PC-3 (cell line): Measurements from ENCODE around the gene ZMYND15. TPM values are rescaled to one million over a fixed set of nuclear protein-coding genes. Genes with fewer than 3 reads are reported as not detected.

Source experiments
- ATAC-seq: fragments of 200-7000 bp; cut with Tn5 transposase; 2 replicates; pipeline ENCODE4 v1.9.1; 2020; ENCODE audit warnings: mild to moderate bottlenecking, moderate library complexity
- BruUV-seq: library from RNA; stranded (reverse); fragments of 400-500 nt; replicated peaks from 2 replicates; lab custom pipeline; 2021; lab: Mats Ljungman, UMichigan
- CTCF ChIA-PET: fragments of 300-600 bp; sonication (Branson Sonifier 250); formaldehyde crosslinking; loops from one replicate; lab custom pipeline; 2022; ENCODE audit warnings: antibody characterized with exemption; lab: Charles Lee
- POLR2A ChIA-PET: fragments of 300-600 bp; sonication (Branson Sonifier 250); formaldehyde crosslinking; loops from one replicate; lab custom pipeline; 2022; ENCODE audit warnings: antibody characterized with exemption; ENCODE audit not compliant: unreplicated experiment; lab: Charles Lee
- DNase-seq: peaks from one replicate; pipeline ENCODE4 v3.0.0-alpha.2; 2015
- H2AFZ ChIP-seq: fragments of 300-600 bp; sonication (generic); 2 replicates; pipeline ENCODE4 v1.6.0; 2016; ENCODE audit warnings: antibody characterized with exemption, low read length
- H3F3A ChIP-seq: fragments of 300-600 bp; sonication (generic); one replicate; pipeline ENCODE4 v1.6.0; 2017; ENCODE audit warnings: antibody characterized with exemption, low read length, control low read depth, mild to moderate bottlenecking; ENCODE audit not compliant: unreplicated experiment
- H3K27ac ChIP-seq: fragments of 300-600 bp; sonication (generic); 2 replicates; pipeline ENCODE4 v1.5.1; 2016; ENCODE audit warnings: mild to moderate bottlenecking, low read length
- H3K27me3 ChIP-seq: fragments of 300-600 bp; sonication (generic); 2 replicates; pipeline ENCODE4 v1.6.1; 2016; ENCODE audit warnings: low read length, mixed read lengths
- H3K36me3 ChIP-seq: fragments of 300-600 bp; sonication (generic); 2 replicates; pipeline ENCODE4 v1.6.1; 2016; ENCODE audit warnings: low read depth, mixed run types, low read length, mixed read lengths
- H3K4me1 ChIP-seq: fragments of 300-600 bp; sonication (generic); 2 replicates; pipeline ENCODE4 v1.5.1; 2016; ENCODE audit warnings: low read length; ENCODE audit not compliant: insufficient read depth
- H3K4me2 ChIP-seq: fragments of 300-600 bp; sonication (generic); 2 replicates; pipeline ENCODE4 v1.6.0; 2016; ENCODE audit warnings: low read length
- H3K4me3 ChIP-seq: fragments of 300-600 bp; sonication (generic); 2 replicates; pipeline ENCODE4 v1.5.1; 2016; ENCODE audit warnings: mild to moderate bottlenecking, low read length, mixed read lengths
- H3K79me2 ChIP-seq: fragments of 300-600 bp; sonication (generic); 2 replicates; pipeline ENCODE4 v1.6.1; 2017; ENCODE audit warnings: low read length, mixed read lengths
- H3K9ac ChIP-seq: fragments of 300-600 bp; sonication (generic); 2 replicates; pipeline ENCODE4 v1.6.0; 2016; ENCODE audit warnings: mild to moderate bottlenecking, low read length
- H3K9me2 ChIP-seq: fragments of 300-600 bp; sonication (generic); replicated peaks from 2 replicates; pipeline ENCODE4 v1.6.1; 2016; ENCODE audit warnings: mixed run types, low read length, mixed read lengths
- H3K9me3 ChIP-seq: fragments of 300-600 bp; sonication (generic); 2 replicates; pipeline ENCODE4 v1.6.1; 2016; ENCODE audit warnings: low read length, mixed read lengths
- H4K20me1 ChIP-seq: fragments of 300-600 bp; sonication (generic); 2 replicates; pipeline ENCODE4 v1.6.1; 2016; ENCODE audit warnings: low read length, mixed read lengths
- CTCF ChIP-seq: fragments of 300-600 bp; sonication (generic); conservative IDR thresholded peaks from 2 replicates; pipeline ENCODE4 v1.5.1; 2017; ENCODE audit warnings: antibody characterized with exemption, low read depth, mild to moderate bottlenecking, low read length
- EZH2 ChIP-seq: fragments of 300-600 bp; sonication (generic); IDR thresholded peaks from one replicate; pipeline ENCODE4 v1.6.1; 2017; ENCODE audit warnings: antibody characterized with exemption, mild to moderate bottlenecking, low read length; ENCODE audit not compliant: unreplicated experiment
- EZH2phosphoT487 ChIP-seq: fragments of 300-600 bp; sonication (generic); IDR thresholded peaks from 2 replicates; pipeline ENCODE4 v1.6.1; 2018; ENCODE audit warnings: mild to moderate bottlenecking, antibody characterized with exemption, low read length, borderline replicate concordance
- intact Hi-C: fragments of 100-400 bp; cut with micrococcal nuclease; formaldehyde crosslinking; loops from 2 replicates; pipeline ENCODE4 v1.9.0; 2023
- total RNA-seq: library from RNA; depleted of rRNA; stranded (reverse); fragments of >200 nt; gene quantifications from 2 replicates; pipeline ENCODE4 v1.2.3, GENCODE V29; 2014

The ZMYND15 gene
- total RNA-seq, 1 experiment from 2014 or later = 0.51 TPM

DNA sequence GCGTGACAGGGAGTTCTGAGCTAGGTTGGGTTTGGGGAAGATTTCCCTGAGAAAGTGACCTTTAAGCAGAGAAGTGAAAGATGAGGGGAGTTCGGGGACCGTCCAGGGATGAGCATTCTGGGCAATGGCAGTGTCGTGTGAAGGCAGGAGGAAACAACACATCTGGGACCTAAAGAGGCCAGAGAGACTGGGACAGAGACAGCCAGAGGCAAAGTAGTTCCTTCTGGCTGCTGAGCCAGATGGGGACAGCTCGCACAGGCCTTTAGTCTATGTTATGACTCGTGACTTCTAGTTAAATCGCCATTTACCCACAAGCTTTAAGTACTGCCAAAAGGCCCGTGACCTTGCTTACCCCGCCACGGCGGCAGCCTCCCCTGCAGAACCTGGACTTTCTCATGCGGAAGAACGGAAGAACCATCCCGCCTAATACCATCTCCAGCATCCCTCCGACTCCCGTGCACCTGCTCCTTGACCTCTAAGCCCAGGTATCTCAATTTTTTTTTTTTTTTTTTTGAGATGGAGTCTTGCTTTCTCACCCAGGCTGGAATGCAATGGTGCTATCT, 16.9 kb upstream of the ZMYND15 start:
- H3K4me2 ChIP-seq = no peak overlapping the region
- no peak for TF ChIP-seq EZH2
- TF ChIP-seq EZH2phosphoT487 = no peak
- no peak for TF ChIP-seq CTCF
- DNase-seq (no peak), ATAC-seq (no peak)
- H2AFZ ChIP-seq = no peak overlapping the region
- H3K27me3 ChIP-seq = no peaks in the 10 kb centered on the region
- no peak overlapping the region for H3K9ac ChIP-seq
- H3F3A ChIP-seq = no peaks in the 10 kb centered on the region
- H3K9me3 ChIP-seq = no peaks in the 10 kb centered on the region
- no peaks in the 10 kb centered on the region for H3K79me2 ChIP-seq
- CTCF ChIA-PET = no interaction called here
- H3K27ac ChIP-seq = no peak overlapping the region
- H3K9me2 ChIP-seq = no peaks in the 10 kb centered on the region
- peaks cover 12% of the 10 kb centered on the region for H3K4me1 ChIP-seq
- POLR2A ChIA-PET = no interaction called here
- no peaks in the 10 kb centered on the region for H3K36me3 ChIP-seq
- intact Hi-C loops = no loop called here
- H3K4me3 ChIP-seq = no peak overlapping the region
- no peaks in the 10 kb centered on the region for H4K20me1 ChIP-seq
- no TSS peak for BruUV-seq

- H4K20me1 ChIP-seq = no peaks in the 10 kb centered on the region
- BruUV-seq = no TSS peak
- peaks cover 12% of the 10 kb centered on the region for H3K4me1 ChIP-seq
- no peaks in the 10 kb centered on the region for H3F3A ChIP-seq
- H3K4me2 ChIP-seq = no peak overlapping the region
- POLR2A ChIA-PET = no interaction called here
- no peaks in the 10 kb centered on the region for H3K36me3 ChIP-seq
- H3K79me2 ChIP-seq = no peaks in the 10 kb centered on the region
- no peaks in the 10 kb centered on the region for H3K9me2 ChIP-seq
- no peak overlapping the region for H3K4me3 ChIP-seq
- H3K27me3 ChIP-seq = no peaks in the 10 kb centered on the region
- H2AFZ ChIP-seq = no peak overlapping the region
- TF ChIP-seq EZH2phosphoT487 = no peak
- no peak for TF ChIP-seq CTCF
- no peak for TF ChIP-seq EZH2
- CTCF ChIA-PET = no interaction called here
- H3K27ac ChIP-seq = no peak overlapping the region
- H3K9ac ChIP-seq = no peak overlapping the region
- intact Hi-C loops = no loop called here
- no peak for ATAC-seq
- DNase-seq = no peak
- no peaks in the 10 kb centered on the region for H3K9me3 ChIP-seq
These were observed 15.0 kb upstream of the ZMYND15 start for GRCh38 chr17:4724650-4725049.

DNA sequence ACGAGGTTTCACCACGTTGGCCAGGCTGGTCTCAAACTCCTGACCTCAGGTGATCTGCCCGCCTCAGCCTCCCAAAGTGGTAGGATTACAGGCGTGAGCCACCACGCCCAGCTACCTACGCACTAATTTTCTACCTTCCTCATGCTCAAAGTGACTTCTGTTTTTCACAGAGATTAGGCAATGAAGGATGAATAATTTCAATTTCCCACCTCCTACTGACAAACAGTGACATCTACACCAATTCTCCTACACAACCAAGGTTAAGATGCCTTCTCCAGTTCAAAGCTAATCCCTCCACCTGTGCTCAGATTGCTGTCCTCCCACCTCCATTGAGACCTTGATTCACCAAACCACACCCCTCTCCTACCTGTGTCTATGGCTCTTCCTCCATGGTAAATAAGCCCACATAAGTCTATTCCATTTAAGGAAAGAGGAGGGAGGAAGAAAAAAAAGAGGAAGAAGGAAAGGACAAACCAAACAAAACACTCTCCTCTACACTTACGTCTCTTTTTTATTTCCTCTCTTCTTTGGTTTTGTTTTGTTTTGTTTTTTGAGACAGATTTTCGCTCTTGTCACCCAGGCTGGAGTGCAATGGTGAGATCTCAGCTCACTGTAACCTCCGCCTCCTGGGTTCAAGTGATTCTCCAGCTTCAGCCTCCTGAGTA, 13.9 kb upstream of the ZMYND15 start:
- H3K4me1 ChIP-seq = peaks cover 12% of the 10 kb centered on the region
- H3K9me2 ChIP-seq = no peaks in the 10 kb centered on the region
- H3K4me2 ChIP-seq = no peak overlapping the region
- no peaks in the 10 kb centered on the region for H3K27me3 ChIP-seq
- no peaks in the 10 kb centered on the region for H3K9me3 ChIP-seq
- H3K27ac ChIP-seq = no peak overlapping the region
- CTCF ChIA-PET = no interaction called here
- H4K20me1 ChIP-seq = no peaks in the 10 kb centered on the region
- intact Hi-C loops = no loop called here
- H3K4me3 ChIP-seq = no peak overlapping the region
- no peak overlapping the region for H2AFZ ChIP-seq
- H3K79me2 ChIP-seq = no peaks in the 10 kb centered on the region
- H3K36me3 ChIP-seq = no peaks in the 10 kb centered on the region
- no peak overlapping the region for H3K9ac ChIP-seq
- BruUV-seq = no TSS peak
- POLR2A ChIA-PET = interaction anchor here (0.6 kb wide), 1 partner anchor 50 kb away, joined by 5 read pairs; no protein-coding TSS in a partner anchor
- no peak for DNase-seq
- no peaks in the 10 kb centered on the region for H3F3A ChIP-seq
- ATAC-seq = no peak
- TF ChIP-seq EZH2phosphoT487 = no peak
- TF ChIP-seq CTCF = no peak
- TF ChIP-seq EZH2 = no peak
